GM21367 (cell line): ENCODE measurements around the gene FBXL17.

Source experiments
- ATAC-seq: cut with Tn5 transposase; IDR thresholded peaks from one replicate; pipeline ENCODE4 v1.9.1; 2021; ENCODE audit not compliant: unreplicated experiment

The FBXL17 gene

DNA sequence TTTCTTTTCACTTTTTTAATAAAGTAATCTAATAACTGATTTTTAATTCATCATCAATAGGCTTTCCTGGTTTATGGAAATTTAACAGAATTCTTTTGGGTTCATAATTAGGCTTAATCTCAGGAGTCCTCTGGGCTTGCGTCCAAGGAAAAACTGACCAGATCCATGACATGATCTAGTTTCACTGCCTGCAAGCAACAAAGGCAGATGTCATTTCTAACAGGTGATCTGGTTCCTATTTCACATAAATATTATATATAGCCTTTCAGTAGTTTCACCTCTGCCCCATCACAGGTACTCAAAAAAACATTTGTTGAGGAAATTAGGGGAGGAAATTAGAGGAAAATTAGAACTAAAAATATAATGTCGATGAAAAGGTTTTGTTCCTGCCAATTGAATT lies 126.4 kb downstream of the FBXL17 start:
- ATAC-seq, result no peak

DNA sequence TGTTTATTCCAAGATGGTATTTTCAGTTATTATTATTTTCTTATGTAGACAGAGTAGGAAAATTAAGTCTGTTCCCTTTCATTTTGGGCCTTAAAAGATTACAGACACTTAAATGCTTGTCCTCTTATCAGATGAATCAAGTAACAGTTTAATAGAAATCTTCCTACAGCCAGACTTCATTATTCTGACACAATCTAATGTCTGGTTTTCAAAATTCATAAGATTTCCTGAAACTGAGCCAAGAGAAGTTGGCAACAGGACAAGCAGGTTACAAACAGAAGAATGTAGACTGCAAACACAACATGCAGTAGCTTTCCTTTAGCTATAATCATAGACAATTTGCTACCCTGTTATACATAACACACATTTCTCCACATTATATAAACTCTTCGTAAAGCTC lies 130.5 kb downstream of the FBXL17 start:
- no peak for ATAC-seq

DNA sequence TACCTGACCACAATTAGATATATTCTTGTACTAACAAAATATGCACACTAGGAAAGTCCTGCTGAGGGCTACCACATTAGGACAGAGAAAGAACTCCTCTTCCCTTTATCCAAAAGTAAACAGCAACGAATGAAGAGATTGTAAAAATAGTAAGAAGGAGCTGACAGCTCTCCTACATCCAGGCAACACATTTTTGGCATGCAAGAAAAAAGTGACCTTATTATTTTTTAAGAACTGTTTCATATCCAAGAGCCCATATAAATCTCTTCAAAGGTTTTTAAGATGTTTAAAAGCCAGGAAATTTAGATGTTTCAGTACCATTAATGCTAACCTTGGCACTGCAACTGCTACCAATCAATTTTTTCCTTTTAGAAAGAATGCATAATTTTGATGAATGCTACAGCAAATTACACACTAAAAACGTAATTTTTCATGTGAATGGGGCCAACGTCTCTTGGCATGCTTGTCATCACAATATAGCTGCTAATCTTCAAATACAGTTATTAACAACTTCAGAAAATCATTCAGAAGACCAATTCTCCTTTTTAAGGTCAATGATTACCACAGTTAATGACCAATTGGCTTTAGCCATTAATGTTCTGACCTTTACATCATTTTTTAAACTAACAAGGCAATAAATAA lies 132.0 kb downstream of the FBXL17 start:
- no peak for ATAC-seq

DNA sequence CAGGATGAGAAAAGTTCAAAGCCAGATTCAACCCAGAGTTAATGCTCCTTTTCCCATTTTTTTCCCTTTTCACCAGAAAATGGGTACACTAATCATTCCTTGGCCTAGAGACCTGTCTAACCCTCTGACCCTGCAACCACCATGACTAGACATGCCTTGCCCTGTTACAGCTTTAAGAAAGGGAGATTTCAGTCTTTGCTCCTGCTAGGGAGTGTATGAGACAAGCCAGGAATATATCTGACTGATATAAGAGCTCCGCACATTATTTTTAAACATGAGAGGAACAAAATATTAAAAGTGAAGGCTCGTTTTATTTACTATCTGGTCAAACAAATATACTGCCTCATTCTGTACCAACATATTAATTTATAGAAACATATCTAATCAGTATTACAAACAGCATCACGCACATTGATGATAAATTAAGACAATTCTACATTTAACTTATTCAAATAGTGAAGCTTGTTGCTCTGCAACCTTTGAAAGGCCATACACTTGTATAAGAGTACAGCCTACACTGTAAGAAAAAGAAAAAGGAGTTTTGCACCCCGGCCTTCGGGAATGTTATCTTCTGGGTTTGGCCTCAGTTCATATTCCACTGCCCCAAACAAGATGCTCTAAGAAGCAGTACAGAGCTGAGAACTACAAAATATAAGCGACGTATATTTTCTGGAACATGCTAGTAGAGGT lies 132.7 kb downstream of the FBXL17 start:
- ATAC-seq, result no peak

DNA sequence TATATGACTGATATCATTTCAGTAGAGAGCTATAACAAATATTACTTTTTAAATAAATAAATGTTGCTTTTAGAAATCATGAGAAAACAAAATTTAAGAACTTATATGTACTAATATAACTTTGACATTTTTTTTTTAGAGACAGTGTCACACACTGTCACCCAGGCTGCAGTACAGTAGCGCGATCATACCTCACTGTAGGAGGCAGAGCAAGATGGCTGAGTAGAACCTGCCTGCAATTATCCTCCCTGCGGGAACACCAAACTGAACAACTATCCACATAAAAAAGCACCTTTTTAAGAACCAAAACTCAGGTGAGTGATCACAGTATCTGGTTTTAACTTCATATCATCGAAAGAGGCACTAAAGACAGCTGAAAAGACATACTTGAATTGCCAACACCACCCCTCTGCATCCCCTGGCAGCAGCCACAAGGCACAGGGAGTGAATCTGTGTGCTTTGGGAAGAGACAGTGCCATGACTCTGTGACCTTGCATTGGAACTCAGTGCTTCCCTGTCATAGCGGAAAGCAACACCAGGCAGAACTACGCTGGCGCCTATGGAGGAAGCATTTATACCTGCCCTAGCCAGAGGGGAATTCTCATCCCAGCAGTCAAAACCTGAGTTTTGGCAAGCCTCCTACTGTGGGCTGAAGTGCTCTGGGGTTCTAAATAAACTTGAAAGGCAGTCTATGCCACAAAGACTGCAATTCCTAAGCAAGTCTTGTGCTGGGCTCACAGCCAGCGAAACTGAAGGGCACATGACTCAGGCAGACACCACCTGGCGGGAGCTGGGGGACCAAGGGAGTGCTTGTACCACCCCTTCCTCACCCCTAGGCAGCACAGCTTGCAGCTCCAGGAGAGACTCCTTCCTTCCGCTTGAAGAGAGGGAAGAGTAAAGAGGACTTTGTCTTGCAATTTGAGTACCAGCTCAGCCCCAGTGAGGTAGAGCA lies 142.7 kb downstream of the FBXL17 start:
- no peak for ATAC-seq

DNA sequence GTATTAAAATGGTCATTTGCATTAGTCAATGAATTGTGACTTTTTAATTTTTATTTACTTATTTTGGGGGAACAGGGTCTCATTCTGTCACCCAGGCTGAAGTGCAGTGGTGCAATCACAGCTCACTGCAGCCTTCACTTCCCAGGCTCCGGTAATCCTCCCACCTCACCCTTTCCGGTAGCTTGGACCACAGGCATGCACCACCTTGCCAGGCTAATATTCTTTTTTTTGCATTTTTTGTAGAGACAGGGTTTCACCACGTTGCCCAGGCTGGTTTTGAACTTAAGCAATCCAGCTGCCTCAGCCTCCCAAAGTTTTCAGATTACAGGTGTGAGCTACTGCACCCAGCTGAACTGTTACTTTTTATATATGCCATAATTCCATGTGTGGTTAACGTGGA lies 143.4 kb downstream of the FBXL17 start:
- no peak for ATAC-seq

DNA sequence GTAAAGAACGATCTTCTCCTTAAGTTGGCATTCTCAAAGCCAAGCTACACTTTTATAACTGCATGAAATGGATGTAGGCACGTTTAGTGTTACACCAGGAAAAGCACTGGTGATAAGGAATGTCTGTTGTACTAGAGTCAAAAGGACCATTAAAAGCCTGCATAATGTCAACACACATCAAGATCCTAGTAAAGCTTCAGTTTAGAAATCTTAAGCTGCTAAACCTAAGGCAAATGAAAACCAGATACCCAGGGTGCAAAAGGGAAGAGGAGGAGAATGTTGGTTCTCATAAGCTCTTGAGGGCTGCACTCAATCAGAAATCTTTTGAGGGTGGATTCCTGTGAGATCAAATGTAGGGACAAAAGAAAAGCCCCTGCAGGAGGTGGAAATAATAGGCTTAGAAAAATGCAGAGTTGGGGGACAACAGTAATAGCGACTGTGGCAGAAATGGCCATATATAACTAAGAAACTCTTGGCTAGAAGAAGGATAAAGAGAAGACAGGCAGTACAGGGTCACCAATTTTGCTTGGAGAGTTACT lies 148.2 kb downstream of the FBXL17 start:
- no peak for ATAC-seq

DNA sequence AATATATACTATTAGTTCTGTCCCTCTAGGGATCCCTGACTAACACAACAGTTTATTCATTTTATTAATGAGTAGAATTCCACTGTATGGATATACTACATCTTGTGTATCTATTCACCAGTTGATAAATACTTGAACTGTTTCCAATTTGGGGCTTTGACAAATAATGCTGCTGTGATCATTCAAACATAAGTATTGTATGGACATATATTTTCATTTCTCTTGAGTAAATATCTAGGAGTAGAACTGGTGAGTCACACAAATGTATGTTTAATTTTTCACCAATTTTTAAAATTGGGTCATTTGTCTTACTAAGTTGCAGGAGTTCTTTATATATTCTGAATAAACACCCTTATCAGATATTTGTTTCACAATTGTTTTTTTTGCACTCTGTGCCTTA lies 149.1 kb downstream of the FBXL17 start:
- ATAC-seq, result no peak

DNA sequence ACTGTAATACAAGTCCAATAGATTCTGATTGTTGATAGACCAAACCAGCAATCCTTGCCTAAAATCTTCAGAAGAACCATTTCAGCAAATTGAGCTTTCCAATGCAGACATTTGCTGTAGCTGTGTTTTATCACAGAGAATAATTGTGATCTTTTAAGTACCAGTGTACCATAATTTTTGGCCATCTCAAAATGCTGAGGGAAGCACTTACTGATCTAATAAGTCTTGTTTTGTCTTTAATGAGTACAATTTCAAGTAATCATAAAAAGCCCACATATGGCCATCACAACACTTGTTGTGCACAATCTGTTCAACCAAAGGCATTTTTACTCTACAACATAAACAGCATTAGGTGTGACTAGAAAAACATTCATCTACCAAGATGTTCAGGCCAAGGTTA lies 159.9 kb downstream of the FBXL17 start:
- no peak for ATAC-seq

DNA sequence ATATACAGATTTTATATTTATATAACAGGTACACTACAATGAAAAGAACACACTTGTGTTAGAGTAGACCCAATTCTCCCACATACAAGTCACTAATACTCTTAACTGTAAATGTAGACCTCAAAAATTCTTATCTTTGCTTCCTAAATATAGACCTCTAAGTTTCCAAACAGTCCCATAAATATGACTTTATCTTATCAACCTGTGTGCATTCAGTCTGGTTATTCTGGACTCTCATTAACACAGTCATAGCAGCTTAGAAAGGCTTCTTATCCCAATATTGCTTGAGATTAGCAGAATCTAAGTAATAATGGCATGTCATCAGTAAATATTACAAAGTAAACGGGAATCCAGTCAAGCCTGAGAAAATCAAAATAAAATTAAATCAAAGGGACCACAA lies 161.1 kb downstream of the FBXL17 start:
- no peak for ATAC-seq

DNA sequence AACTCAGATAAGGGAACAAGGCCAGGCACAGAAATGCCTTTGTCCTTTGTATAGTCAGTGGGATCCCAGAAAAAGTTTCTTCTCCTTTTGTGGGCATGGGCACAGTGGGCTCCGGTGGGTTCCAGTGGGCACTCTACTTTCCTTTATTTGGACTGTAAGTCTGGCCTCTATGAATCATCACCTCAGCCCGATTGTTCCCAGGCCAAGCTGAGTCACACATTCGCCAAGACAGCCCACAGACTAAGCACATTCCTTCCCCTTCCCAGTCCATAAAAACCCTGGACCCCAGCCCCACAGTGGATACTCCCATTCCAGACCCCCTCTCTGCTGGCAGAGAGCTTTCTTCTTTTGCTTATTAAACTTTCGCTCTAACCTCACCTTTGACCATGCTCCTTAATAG lies 165.0 kb downstream of the FBXL17 start:
- ATAC-seq, result no peak

DNA sequence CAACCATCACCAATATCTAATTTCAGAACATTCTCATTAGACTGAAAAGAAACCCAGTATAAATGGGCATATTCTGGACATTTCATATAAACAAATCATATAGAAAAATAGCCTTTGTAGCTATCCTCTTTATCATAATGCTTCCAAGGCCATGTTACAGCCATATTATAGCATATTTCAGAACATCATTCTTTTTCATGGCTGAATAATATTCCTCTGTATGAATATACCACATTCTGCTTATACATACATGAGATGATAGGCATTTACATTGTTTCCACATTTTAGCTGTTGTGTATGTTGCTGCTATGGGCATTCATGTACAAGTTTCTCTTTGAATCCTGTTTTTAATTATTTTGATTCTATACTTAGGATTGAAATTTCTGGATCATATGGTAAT lies 167.0 kb downstream of the FBXL17 start:
- ATAC-seq, result no peak

DNA sequence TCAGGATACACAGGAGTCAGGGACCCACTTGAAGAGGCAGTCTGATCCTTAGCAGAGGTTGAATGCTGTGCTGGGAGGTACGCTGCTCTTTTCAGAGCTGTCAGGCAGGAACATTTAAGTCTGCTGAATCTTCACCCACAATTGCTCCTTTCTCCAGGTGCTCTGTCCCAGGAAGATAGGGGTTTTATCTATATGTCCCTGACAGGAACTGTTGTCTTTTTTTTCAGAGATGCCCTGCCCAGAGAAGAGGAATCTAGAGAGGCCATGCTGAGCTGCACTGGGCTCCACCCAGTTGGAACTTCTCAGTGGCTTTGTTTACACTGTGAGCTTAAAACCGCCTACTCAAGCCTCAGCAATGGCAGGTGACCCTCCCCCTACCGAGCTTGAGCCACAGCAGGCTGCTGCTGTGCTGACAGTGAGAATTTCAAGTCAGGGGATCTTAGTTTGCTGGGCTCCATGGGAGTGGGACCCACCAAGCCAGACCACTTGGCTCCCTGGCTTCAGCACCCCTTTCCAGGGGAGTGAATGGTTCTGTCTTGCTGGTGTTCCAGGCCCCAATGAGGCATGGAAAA lies 169.0 kb downstream of the FBXL17 start:
- no peak for ATAC-seq

DNA sequence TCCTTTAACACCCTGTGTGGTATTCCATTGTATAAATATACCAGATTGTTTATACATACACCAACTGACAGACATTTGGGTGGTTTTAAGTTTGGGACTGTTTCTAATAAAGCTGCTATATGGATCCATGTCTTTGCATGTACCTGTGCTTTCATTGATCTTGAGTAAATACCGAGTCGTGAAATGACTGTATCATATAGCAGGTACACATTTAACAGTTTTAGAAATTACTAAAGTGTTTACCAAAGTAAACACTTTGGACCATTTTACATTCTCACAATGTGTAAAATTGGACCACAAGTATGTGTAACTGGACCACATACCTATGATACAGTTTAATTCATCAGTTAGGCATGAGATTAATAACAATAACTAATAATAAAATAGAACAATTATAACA lies 175.2 kb downstream of the FBXL17 start:
- ATAC-seq, result no peak

DNA sequence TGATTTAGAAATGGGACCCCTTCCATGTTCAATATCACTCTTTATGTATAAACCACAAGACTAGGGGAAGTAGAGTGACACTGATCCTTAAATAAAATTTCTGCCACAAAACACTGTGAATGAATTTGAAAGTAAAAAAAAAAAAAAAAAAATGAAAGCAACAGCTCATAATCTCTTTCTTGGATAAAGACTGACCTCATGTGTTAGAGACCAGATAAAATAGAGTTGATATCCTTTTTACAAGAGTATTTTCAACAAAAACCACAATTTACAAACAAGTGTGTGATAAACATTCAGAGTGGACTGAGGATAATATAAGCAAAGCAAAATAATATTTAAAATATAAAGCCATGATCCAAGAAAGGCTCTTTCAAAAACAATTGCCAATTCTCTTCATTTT lies 180.2 kb downstream of the FBXL17 start:
- no peak for ATAC-seq

DNA sequence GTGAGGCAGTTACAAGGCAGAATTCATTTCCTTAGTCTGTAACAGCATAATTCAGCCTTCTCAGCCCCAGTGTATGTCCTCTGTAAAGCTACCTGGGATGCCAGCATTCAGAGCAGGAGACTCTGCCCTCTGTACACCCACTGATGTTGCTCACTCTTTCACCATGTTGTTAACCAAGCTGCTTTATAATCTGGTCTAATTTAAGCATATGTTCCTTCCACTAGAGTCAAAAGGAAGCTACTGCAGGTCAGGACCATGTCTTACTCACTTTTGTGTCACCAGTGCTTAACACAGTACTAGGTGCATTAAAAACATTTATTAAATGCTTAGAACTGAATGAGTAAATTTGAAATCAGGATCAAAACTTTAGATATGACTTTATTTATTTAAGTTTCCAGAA lies 185.6 kb downstream of the FBXL17 start:
- ATAC-seq, result no peak

DNA sequence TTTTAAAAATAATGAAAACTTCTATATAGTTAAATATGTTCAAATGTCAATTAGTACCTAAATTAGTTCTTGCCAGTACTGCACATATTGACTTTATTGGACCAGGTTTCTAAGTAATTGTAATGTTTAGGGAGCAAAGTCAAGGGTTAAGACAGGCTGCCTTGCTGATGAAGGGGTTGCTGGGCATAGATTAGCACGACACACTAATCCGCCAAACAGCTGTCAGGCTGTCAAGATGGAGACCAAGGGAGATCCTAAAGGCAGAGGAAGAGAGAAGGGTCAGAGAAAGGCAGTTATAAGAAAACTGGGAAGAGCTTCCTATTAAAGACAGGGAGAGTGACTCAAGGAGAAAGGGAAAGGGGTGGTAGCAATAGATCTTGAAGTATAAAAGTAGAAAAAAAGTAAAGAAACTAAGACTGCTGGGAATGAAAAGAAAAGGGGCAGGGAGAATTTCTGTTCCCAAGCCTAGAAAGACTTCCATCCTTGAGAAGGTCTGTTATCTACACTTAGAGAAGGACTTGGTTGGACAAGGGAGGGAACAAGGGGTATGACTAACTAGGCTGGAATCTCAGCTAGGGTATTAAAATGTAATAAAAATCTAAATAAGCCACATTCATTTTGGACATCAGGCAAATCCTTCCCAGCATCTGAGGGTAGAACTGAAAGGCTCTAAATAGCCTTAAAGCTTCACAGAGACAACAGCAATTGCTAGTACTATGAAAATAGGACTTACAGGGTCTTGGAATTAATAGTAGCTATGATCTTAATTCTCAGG lies 188.7 kb downstream of the FBXL17 start:
- no peak for ATAC-seq

DNA sequence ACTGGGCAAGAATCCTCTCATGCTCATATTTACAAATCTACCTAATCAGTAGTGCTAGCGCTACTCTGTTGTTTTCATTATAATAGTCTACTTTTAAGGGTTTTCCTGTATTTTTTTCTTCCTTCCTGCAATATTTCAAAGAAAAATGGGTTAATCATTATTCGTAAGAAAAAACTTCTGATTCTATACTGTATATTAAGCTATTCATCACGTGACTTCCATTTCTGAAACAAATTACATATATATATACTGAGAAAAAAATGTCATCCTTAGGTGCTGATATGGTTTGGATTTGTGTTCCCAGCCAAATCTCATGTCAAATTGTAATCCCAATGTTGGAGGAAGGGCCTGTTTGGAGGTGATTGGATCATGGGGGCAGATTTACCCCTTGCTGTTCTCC lies 197.0 kb downstream of the FBXL17 start:
- no peak for ATAC-seq

DNA sequence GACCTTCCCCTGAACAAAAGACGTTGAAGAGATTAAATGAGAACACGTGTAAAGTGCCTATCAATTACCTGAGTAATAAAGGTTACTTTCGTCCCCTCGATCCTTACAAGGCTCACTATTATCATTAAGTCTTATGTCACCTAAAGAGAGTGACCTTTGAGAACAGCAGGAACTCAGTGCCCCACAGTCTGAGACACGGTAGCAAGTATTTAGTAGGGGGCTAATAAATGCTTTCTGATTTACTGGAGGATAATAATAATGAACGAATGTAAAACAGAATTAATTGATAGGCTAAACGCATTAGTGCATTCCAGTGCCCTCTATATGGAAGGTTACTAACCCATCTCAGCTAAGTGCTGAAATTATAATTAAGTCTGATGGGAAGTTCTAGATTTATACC lies 199.9 kb downstream of the FBXL17 start:
- no peak for ATAC-seq

DNA sequence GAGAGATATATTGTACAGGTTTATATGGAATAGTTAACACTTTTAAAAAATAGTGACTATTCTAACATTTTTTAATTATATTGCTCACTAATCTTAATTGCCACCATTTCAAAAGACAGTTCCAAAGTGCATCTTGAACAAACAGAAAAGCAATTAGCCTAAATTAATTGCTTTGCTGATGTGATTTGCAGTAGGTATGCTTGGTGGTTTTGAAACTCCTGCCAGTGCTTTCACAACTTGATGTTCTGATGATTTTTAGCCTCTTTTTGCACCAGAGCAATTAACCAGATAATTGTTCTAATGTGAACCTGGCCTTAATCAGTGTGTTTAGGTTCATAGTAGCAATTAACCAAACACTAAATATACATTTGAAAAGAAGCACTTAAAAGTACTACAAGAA lies 207.6 kb downstream of the FBXL17 start:
- no peak for ATAC-seq

DNA sequence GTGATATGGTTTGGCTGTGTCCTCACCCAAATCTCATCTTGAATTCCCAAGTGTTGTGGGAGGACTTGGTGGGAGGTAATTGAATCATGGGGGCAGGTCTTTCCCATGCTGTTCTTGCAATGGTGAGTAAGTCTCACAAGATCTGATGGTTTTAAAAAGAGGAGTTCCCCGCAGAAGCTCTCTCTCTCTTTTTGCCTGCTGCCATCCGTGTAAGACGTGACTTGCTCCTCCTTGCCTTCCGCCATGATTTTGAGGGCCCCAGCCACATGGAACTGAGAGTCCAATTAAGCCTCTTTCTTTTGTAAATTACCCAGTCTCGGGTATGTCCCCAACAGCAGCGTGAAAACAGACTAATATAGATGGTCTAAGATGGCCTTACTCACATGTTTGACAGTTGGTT lies 210.1 kb downstream of the FBXL17 start:
- ATAC-seq, result no peak
